Mesangial cell (primary cell): ENCODE data around the gene PSMD9. TPM values are rescaled to one million over a fixed set of nuclear protein-coding genes. Genes with fewer than 3 reads are reported as not detected.

Source experiments
- total RNA-seq: library from RNA; depleted of rRNA; stranded (reverse); fragments of >200 nt; gene quantifications from 2 replicates; pipeline ENCODE4 v1.2.3, GENCODE V29; 2015

Gene PSMD9, protein sequence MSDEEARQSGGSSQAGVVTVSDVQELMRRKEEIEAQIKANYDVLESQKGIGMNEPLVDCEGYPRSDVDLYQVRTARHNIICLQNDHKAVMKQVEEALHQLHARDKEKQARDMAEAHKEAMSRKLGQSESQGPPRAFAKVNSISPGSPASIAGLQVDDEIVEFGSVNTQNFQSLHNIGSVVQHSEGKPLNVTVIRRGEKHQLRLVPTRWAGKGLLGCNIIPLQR
- total RNA-seq: 76.9 and 86.2 TPM in 2 replicates

DNA sequence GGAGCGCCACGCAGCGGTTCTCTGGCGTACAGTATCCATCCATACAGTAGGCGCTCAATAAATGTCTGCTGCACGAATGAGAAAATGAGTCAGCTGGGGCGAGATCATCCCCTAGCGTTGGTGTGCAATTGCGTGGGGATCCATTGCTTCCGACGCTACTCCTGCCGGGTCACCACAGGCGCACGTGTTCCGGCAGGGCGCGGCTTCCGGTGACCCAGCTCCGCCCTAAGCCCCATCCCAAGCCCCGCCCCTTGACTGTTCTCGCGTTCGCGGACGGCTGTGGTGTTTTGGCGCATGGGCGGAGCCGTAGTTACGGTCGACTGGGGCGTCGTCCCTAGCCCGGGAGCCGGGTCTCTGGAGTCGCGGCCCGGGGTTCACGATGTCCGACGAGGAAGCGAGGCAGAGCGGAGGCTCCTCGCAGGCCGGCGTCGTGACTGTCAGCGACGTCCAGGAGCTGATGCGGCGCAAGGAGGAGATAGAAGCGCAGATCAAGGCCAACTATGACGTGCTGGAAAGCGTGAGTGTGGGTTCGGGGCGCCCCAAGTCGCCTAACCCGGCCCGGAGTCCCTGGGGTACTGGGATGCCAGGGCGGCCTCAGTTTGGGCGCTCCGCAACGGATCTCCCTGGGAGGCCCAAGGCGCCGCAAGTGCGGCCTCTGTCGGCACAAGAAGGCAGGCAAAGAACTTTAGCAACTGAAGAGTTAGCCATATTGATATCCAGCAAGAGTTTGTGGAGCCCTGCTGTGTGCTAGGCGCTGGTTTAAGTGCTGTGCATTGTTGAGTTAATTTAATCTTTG lies at the start of gene PSMD9:
Gene PSMD9, plus strand, starts transcription at position 313 of the 796 bp plus-strand sequence. Its CDS starts 67 bp downstream, at position 380.

DNA sequence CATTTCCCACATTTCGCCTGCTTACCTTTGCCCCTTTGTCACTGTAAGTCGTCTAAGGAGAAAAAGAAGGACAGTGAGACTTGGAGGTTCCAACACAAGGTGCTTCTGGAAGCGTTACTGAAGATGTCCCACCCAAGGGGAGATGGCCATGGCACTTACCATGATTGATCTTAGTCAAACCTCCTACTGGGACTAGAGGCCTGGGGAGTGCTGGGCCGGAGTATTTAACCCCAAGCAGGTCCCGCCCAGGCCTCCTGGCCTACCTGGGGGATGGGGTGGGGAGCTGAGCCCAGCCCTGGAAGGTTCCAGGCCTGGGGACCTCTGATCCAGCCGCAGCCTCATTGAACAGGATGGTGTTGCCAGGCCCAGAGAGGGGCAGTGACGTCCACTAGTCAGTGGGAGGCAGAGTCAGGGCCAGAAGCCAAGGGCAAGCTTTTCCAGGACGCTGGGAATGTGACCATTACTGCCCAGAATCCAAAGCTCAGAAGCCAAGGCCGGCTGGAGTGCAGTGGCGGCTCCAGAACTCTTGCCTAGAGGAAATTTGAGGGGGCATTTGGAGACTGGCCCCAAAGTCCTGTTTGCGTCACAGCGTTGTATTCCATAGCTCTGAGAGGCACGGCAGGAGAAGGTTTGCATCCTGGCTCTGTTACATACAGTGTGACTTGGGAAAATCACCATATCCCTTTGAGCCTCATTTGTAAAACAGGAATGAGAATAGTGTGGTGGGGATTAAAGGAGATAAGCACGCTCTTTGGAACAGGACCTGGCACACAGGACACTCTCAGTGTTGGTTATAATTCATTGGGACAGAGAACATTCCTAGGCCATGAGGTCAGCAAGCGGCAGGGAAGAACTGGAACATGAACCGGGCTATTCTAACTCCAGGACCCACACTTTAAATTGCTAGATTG lies 29.7 kb upstream of the PSMD9 start, which contains the start of gene HPD:
Gene HPD, minus strand, starts transcription at position 198 of the 911 bp plus-strand sequence. Its CDS starts 36 bp downstream, at position 162.

DNA sequence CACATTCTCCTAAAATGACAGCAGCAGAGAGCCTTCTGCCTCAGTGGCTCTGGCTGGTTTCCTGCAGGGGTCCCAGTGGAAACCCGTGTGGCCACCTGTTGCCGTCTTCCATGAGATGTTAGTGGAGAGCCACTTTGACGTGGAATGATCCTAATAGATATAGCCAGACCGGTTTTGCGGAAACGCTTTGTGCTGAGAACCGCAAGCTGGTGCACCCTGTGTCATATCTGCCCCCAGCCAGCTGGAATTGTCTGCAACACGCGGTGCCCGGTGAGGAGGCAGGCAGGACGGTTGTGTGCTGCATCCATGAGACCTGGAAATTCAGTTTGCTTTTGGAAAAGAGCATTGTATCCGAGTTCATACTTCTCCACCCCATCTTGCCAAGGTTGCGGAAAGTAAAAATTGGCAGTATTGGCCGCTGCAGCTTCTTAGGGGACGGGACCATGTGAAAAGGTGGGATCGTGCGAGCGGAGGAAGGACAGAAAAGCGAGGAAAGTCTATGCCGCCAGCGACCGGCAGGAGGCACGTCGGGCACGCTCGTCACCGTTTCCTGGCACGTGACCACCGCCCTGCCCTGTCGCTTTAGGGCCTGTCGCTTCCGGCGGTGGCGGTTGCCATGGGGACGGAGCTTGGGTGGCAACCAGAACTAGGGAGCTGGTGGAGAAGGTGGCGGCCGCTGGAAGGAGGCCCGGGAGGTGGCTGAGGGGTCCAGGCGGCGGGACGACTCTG lies 29.5 kb downstream of the PSMD9 start, which contains the start of gene CFAP251:
Gene CFAP251, plus strand, starts transcription at position 643 of the 729 bp plus-strand sequence. CDS start 2,714 bp downstream, outside the sequence.

Other genes with a start within 250 kb of the PSMD9 start
- gene MORN3, start 219.1 kb upstream of the PSMD9 start, total RNA-seq: 0.16 and 0.51 TPM in 2 replicates
- 10.3 and 12.4 TPM in 2 replicates for gene TMEM120B, start 176.0 kb upstream of the PSMD9 start, total RNA-seq
- 131 and 170 TPM in 2 replicates for gene RHOF, start 95.1 kb upstream of the PSMD9 start, total RNA-seq
- 6.8 and 12.3 TPM in 2 replicates for gene SETD1B, start 84.8 kb upstream of the PSMD9 start, total RNA-seq
- gene HPD, start 29.9 kb upstream of the PSMD9 start, total RNA-seq: not detected in 2 replicates
- 1.8 and 4.9 TPM in 2 replicates for gene CFAP251, start 29.8 kb downstream of the PSMD9 start, total RNA-seq
- gene BCL7A, start 133.1 kb downstream of the PSMD9 start, total RNA-seq: 8.3 and 20.8 TPM in 2 replicates
- 36.2 and 58.2 TPM in 2 replicates for gene MLXIP, start 190.0 kb downstream of the PSMD9 start, total RNA-seq